HEK293 (cell line): ENCODE results near the gene PNISR.

Experiments
- CTCF ChIA-PET: fragments of 350-600 bp; formaldehyde crosslinking; extraction: SDS; loops from one replicate; lab custom pipeline; 2021; ENCODE audit warnings: antibody characterized with exemption; lab: Yijun Ruan, JAX
- POLR2A ChIA-PET: fragments of 300-600 bp; formaldehyde crosslinking; extraction: SDS; loops from one replicate; lab custom pipeline; 2020; ENCODE audit warnings: antibody characterized with exemption, inconsistent platforms; lab: Yijun Ruan, JAX
- H3K27ac ChIP-seq: fragments of 200-500 bp; sonication (Bioruptor generic); 2 replicates; pipeline ENCODE4 v1.5.1; 2014; ENCODE audit warnings: low read depth, low read length, control low read depth, inconsistent platforms; ENCODE audit errors: extremely low read depth
- H3K36me3 ChIP-seq, 2 experiments: fragments of 200-500 bp in 1 of 2; sonication (Bioruptor generic) in 1 of 2; 1 replicate in 1 of 2; 2 replicates in 1 of 2; pipeline ENCODE4 v1.5.1; 2014 to 2017; ENCODE audit warnings: inconsistent platforms in 2 of 2, low read length in 2 of 2; ENCODE audit not compliant: control insufficient read depth in 2 of 2, insufficient read depth in 1 of 2
- H3K4me1 ChIP-seq: fragments of 200-500 bp; sonication (Bioruptor generic); 2 replicates; pipeline ENCODE4 v1.5.1; 2014; ENCODE audit warnings: mild to moderate bottlenecking, low read length, inconsistent platforms; ENCODE audit not compliant: control insufficient read depth, insufficient read depth
- H3K4me3 ChIP-seq: 2 replicates; pipeline ENCODE4 v1.5.1; 2011; ENCODE audit warnings: low read depth, mild to moderate bottlenecking, control low read depth, low read length, moderate library complexity
- H3K9me3 ChIP-seq: fragments of 200-500 bp; sonication (Bioruptor generic); 2 replicates; pipeline ENCODE4 v1.5.1; 2014; ENCODE audit warnings: low read depth, low read length, inconsistent platforms; ENCODE audit not compliant: control insufficient read depth, insufficient read depth
- ATF2 ChIP-seq: fragments of 450-650 bp; formaldehyde crosslinking; IDR thresholded peaks from 2 replicates; pipeline ENCODE4 v1.5.1; 2016; ENCODE audit warnings: missing biosample characterization, missing genetic modification characterization, low read depth
- GLI4 ChIP-seq: fragments of 450-650 bp; formaldehyde crosslinking; IDR thresholded peaks from 2 replicates; pipeline ENCODE4 v1.5.1; 2016; ENCODE audit warnings: missing biosample characterization, missing genetic modification characterization
- HOXC10 ChIP-seq: sonication (generic); formaldehyde crosslinking; IDR thresholded peaks from 2 replicates; pipeline ENCODE4 v1.8.1; 2023; ENCODE audit warnings: mild to moderate bottlenecking, missing genetic modification reagents
- IKZF3 ChIP-seq: fragments of 450-650 bp; IDR thresholded peaks from 2 replicates; pipeline ENCODE4 v1.5.0; 2018; ENCODE audit warnings: missing biosample characterization, mild to moderate bottlenecking, missing genetic modification characterization, moderate library complexity
- KLF10 ChIP-seq: fragments of 450-650 bp; IDR thresholded peaks from 2 replicates; pipeline ENCODE4 v1.5.1; 2018; ENCODE audit warnings: missing biosample characterization, mild to moderate bottlenecking, missing genetic modification characterization
- MYNN ChIP-seq: fragments of 450-650 bp; formaldehyde crosslinking; IDR thresholded peaks from 2 replicates; pipeline ENCODE4 v1.5.1; 2016; ENCODE audit warnings: missing biosample characterization, missing genetic modification characterization, borderline replicate concordance
- PATZ1 ChIP-seq: fragments of 450-650 bp; formaldehyde crosslinking; IDR thresholded peaks from 2 replicates; pipeline ENCODE4 v1.5.1; 2016; ENCODE audit warnings: missing biosample characterization, missing genetic modification characterization
- REPIN1 ChIP-seq: fragments of 450-650 bp; formaldehyde crosslinking; IDR thresholded peaks from 2 replicates; pipeline ENCODE4 v1.5.1; 2017; ENCODE audit warnings: missing biosample characterization, missing genetic modification characterization, low read depth
- REST ChIP-seq: fragments of 450-650 bp; formaldehyde crosslinking; IDR thresholded peaks from 2 replicates; pipeline ENCODE4 v1.5.1; 2016; ENCODE audit warnings: missing biosample characterization, missing genetic modification characterization
- SP7 ChIP-seq: fragments of 450-650 bp; formaldehyde crosslinking; IDR thresholded peaks from 2 replicates; pipeline ENCODE4 v1.5.1; 2016; ENCODE audit warnings: missing biosample characterization, missing genetic modification characterization
- WT1 ChIP-seq: fragments of 450-650 bp; formaldehyde crosslinking; IDR thresholded peaks from 2 replicates; pipeline ENCODE4 v1.5.1; 2016; ENCODE audit warnings: missing biosample characterization, missing genetic modification characterization
- ZBTB17 ChIP-seq: fragments of 450-650 bp; formaldehyde crosslinking; IDR thresholded peaks from 2 replicates; pipeline ENCODE4 v1.5.1; 2016; ENCODE audit warnings: missing biosample characterization, missing genetic modification characterization
- ZBTB20 ChIP-seq: fragments of 450-650 bp; formaldehyde crosslinking; IDR thresholded peaks from 2 replicates; pipeline ENCODE4 v1.5.1; 2016; ENCODE audit warnings: missing biosample characterization, missing genetic modification characterization
- ZBTB8A ChIP-seq: fragments of 450-650 bp; formaldehyde crosslinking; IDR thresholded peaks from 2 replicates; pipeline ENCODE4 v1.5.1; 2016; ENCODE audit warnings: missing biosample characterization, missing genetic modification characterization
- ZNF10 ChIP-seq: fragments of 450-650 bp; formaldehyde crosslinking; IDR thresholded peaks from 2 replicates; pipeline ENCODE4 v1.5.1; 2017; ENCODE audit warnings: missing biosample characterization, missing genetic modification characterization
- ZNF146 ChIP-seq: fragments of 450-650 bp; formaldehyde crosslinking; IDR thresholded peaks from 2 replicates; pipeline ENCODE4 v1.5.1; 2016; ENCODE audit warnings: missing biosample characterization, missing genetic modification characterization
- ZNF175 ChIP-seq: fragments of 450-650 bp; formaldehyde crosslinking; IDR thresholded peaks from 2 replicates; pipeline ENCODE4 v1.5.1; 2016; ENCODE audit warnings: missing biosample characterization, missing genetic modification characterization
- ZNF426 ChIP-seq: fragments of 450-650 bp; formaldehyde crosslinking; IDR thresholded peaks from 2 replicates; pipeline ENCODE4 v1.5.1; 2017; ENCODE audit warnings: missing biosample characterization, missing genetic modification characterization, mild to moderate bottlenecking, inconsistent platforms, moderate library complexity
- ZNF488 ChIP-seq: fragments of 450-650 bp; formaldehyde crosslinking; IDR thresholded peaks from 2 replicates; pipeline ENCODE4 v1.5.1; 2016; ENCODE audit warnings: missing biosample characterization, missing genetic modification characterization
- ZNF501 ChIP-seq: fragments of 450-650 bp; formaldehyde crosslinking; IDR thresholded peaks from 2 replicates; pipeline ENCODE4 v1.5.1; 2016; ENCODE audit warnings: missing biosample characterization, missing genetic modification characterization
- ZNF514 ChIP-seq: fragments of 450-650 bp; formaldehyde crosslinking; IDR thresholded peaks from 2 replicates; pipeline ENCODE4 v1.5.1; 2016; ENCODE audit warnings: missing biosample characterization, missing genetic modification characterization
- ZNF561 ChIP-seq: fragments of 450-650 bp; IDR thresholded peaks from 2 replicates; pipeline ENCODE4 v1.5.1; 2018; ENCODE audit warnings: missing biosample characterization, missing genetic modification characterization, borderline replicate concordance
- ZNF624 ChIP-seq: fragments of 450-650 bp; formaldehyde crosslinking; IDR thresholded peaks from 2 replicates; pipeline ENCODE4 v1.5.1; 2017; ENCODE audit warnings: missing biosample characterization, missing genetic modification characterization
- ZNF664 ChIP-seq: fragments of 450-650 bp; formaldehyde crosslinking; IDR thresholded peaks from 2 replicates; pipeline ENCODE4 v1.5.1; 2016; ENCODE audit warnings: missing biosample characterization, missing genetic modification characterization
- ZNF747 ChIP-seq: fragments of 450-650 bp; formaldehyde crosslinking; IDR thresholded peaks from 2 replicates; pipeline ENCODE4 v1.5.1; 2016; ENCODE audit warnings: missing biosample characterization, missing genetic modification characterization
- ZNF76 ChIP-seq: fragments of 450-650 bp; formaldehyde crosslinking; IDR thresholded peaks from 2 replicates; pipeline ENCODE4; 2016; ENCODE audit warnings: low read depth, missing biosample characterization, missing genetic modification characterization, borderline replicate concordance
- ZNF791 ChIP-seq: fragments of 450-650 bp; formaldehyde crosslinking; IDR thresholded peaks from 2 replicates; pipeline ENCODE4 v1.5.1; 2016; ENCODE audit warnings: missing biosample characterization, missing genetic modification characterization

Gene PNISR

GRCh38 chr6:99349171-99350141 lies 75.7 kb downstream of the PNISR start, which contains the start of gene FAXC (continued):
- TF ChIP-seq REST (no peak), ZNF747 (tag by site-specific recombination) (no peak), GLI4 (tag by site-specific recombination) (no peak), ZNF514 (tag by site-specific recombination) (no peak), ZNF175 (tag by site-specific recombination) (no peak), MYNN (tag by site-specific recombination) (no peak), KLF10 (tag by site-specific recombination) (peak; percentile 53; the same call in 1 of the 2 replicates), IKZF3 (tag by site-specific recombination) (peak; percentile 86), HOXC10 (peak; percentile 15; the same call in 1 of the 2 replicates), SP7 (tag by site-specific recombination) (no peak), REPIN1 (no peak), ZNF501 (tag by site-specific recombination) (0 out of 2 replicates have a peak, but pooled peaks have one; percentile 24), ZNF561 (tag by site-specific recombination) (peak; percentile 83; the same call in 1 of the 2 replicates), ZBTB17 (tag by site-specific recombination) (peak; percentile 42; the same call in 1 of the 2 replicates), ZBTB8A (tag by site-specific recombination) (peak; percentile 95), ZBTB20 (tag by site-specific recombination) (peak; percentile 90)
- TF ChIP-seq, all 188 proteins: peak for 31

- Histone ChIP-seq H3K27ac (peak overlapping the region; percentile 83; the same call in 1 of the 2 replicates), H3K4me1 (peaks cover 5% of the 10 kb centered on the region; the same call in 1 of the 2 replicates), H3K4me3 (peak overlapping the region; percentile 62), H3K36me3 (no peaks in the 10 kb centered on the region; a peak in 1 of 3 replicates), H3K9me3 (no peaks in the 10 kb centered on the region)
- POLR2A ChIA-PET: interaction anchor here (0.6 to 4.5 kb wide), 10 partner anchors 11 to 220 kb away, joined by 3 to 41 read pairs (median 6); partner anchors contain the start of genes CCNC and COQ3
- CTCF ChIA-PET: interaction anchor here (0.6 to 10.1 kb wide), 8 partner anchors 10 to 28 kb away, joined by 3 to 125 read pairs (median 6); no protein-coding TSS in a partner anchor
- TF ChIP-seq ZNF791 (tag by site-specific recombination) (no peak), ZNF488 (tag by site-specific recombination) (no peak), ZNF664 (tag by site-specific recombination) (no peak), ZNF76 (tag by site-specific recombination) (peak; percentile 78), ZNF501 (tag by site-specific recombination) (0 out of 2 replicates have a peak, but pooled peaks have one; percentile 28), PATZ1 (no peak), ATF2 (tag by site-specific recombination) (no peak), WT1 (tag by site-specific recombination) (no peak), ZNF426 (tag by site-specific recombination) (no peak), ZNF146 (tag by site-specific recombination) (no peak), ZNF624 (tag by site-specific recombination) (no peak), ZNF10 (tag by site-specific recombination) (no peak)
Measured at GRCh38 chr6:99348288-99349170, 76.6 kb downstream of the PNISR start.
